ENCODE data around the gene HES5.

Gene HES5

GRCh38 chr1:2530513-2531361 lies 674 bp upstream of the HES5 start:
- DNase-seq = peak; percentile 2

GRCh38 chr1:2528966-2529783 lies 888 bp downstream of the HES5 start:
- DNase-seq = peak; percentile 18

- DNase-seq = no peak
These were observed 1.5 kb downstream of the HES5 start for GRCh38 chr1:2528611-2528965.

- no peak for DNase-seq
These were observed 2.0 kb downstream of the HES5 start for GRCh38 chr1:2528016-2528415.

- DNase-seq = no peak
These were observed 2.6 kb downstream of the HES5 start for GRCh38 chr1:2527556-2527860.

GRCh38 chr1:2526824-2527555 lies 3.1 kb downstream of the HES5 start:
- DNase-seq = no peak

GRCh38 chr1:2525920-2526823 lies 3.9 kb downstream of the HES5 start, which contains the start of gene PANK4:
Gene PANK4 (minus strand): TSS chr1:2526596. CDS start chr1:2526587, 9 bp downstream.
- DNase-seq = peak; percentile 69

- DNase-seq = no peak
These were observed 4.5 kb downstream of the HES5 start for GRCh38 chr1:2525572-2525919.

- no peak for DNase-seq
These were observed 6.0 kb downstream of the HES5 start for GRCh38 chr1:2523891-2524609.

GRCh38 chr1:2523191-2523890 lies 6.7 kb downstream of the HES5 start:
- no peak for DNase-seq

GRCh38 chr1:2522230-2522629 lies 7.8 kb downstream of the HES5 start:
- DNase-seq = no peak

- DNase-seq = no peak
These were observed 9.3 kb downstream of the HES5 start for GRCh38 chr1:2520806-2521205.

- DNase-seq = no peak
These were observed 9.9 kb downstream of the HES5 start for GRCh38 chr1:2520206-2520605.

GRCh38 chr1:2519729-2520128 lies 10.3 kb downstream of the HES5 start:
- no peak for DNase-seq

- no peak for DNase-seq
These were observed 10.9 kb downstream of the HES5 start for GRCh38 chr1:2519029-2519685.

GRCh38 chr1:2518528-2518927 lies 11.5 kb downstream of the HES5 start:
- DNase-seq = no peak

GRCh38 chr1:2517966-2518365 lies 12.1 kb downstream of the HES5 start:
- DNase-seq = no peak

- no peak for DNase-seq
These were observed 13.1 kb downstream of the HES5 start for GRCh38 chr1:2516946-2517345.

GRCh38 chr1:2516124-2516523 lies 13.9 kb downstream of the HES5 start:
- no peak for DNase-seq

GRCh38 chr1:2515763-2516080 lies 14.3 kb downstream of the HES5 start:
- DNase-seq = no peak

Data from GF-D8 (cell line).